Fibroblast of skin of scalp (primary cell): ENCODE results near the gene HDAC4.
"Not testable (repeated sequence)": the region's sequence is repeated elsewhere in the genome, so short reads cannot be mapped to it uniquely, and the experiment has no call there.

Experiments used
- DNase-seq: peaks from one replicate; pipeline ENCODE4 v3.0.0-alpha.2; 2013

Gene HDAC4

DNA sequence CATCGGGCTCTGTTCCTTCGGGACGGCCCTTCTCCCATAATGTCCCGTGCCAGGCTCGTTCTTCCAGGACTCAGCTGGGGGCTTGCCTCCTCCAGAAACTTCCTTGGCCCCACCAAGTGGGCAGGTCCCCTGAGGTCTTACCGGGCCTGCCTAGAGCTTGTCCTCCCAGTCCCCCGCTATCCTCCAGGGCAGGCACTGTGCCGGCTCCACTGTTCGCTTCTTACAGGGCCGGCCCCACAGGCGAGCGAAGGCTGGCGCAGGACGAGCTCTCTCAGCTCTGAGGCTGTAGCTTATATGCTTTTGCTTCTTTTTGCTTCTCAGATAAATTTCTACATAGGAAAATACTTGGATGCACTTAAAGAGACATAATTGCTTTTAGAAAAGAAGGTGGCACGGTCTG, 323.6 kb downstream of the HDAC4 start:
- no peak for DNase-seq

- DNase-seq = peak; percentile 20
Observed at GRCh38 chr2:239075918-239076758, 324.7 kb downstream of the HDAC4 start.

GRCh38 chr2:239073745-239074530, 326.9 kb downstream of the HDAC4 start:
- DNase-seq = no peak

- DNase-seq = no peak
Observed at GRCh38 chr2:239073270-239073669, 327.6 kb downstream of the HDAC4 start.

DNA sequence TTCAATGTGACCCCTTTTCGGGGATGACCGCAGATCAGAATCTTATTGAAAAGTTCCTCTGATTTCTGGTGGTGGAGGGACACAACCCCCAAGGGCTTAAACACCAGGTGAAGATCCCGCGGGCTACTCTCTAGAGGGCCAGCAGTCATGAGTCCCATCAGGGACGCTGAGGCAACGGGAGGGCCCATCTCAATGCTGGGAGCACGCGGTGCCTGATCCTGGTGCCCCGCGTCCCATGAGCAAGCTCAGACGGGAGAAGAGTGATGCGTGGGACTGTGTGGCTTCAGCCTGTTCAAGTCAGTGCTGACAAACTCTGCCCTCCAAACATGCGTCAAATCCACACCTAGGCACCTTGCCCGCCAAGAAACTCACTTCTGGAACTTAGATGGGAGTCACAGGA, 328.0 kb downstream of the HDAC4 start:
- DNase-seq = no peak

DNA sequence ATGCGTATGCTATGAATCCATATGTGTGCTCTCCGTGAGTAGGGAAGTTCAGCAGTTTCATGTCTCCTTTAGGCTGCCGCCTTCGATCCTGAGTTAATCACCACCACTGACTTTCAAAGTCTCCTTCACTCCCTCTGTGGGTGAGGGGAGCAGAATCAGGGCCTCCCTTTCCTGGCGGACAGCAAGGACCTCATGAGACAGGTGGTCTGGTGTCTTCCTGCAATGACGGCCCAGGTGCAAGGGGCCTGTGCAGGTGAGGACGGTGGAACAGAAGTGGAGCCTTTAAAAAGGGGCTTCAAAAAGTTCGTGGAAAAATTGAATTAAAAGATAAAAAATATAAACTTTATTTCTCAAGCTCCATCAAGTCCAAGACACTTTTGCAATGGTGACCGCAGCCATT, 330.4 kb downstream of the HDAC4 start:
- DNase-seq = no peak

DNA sequence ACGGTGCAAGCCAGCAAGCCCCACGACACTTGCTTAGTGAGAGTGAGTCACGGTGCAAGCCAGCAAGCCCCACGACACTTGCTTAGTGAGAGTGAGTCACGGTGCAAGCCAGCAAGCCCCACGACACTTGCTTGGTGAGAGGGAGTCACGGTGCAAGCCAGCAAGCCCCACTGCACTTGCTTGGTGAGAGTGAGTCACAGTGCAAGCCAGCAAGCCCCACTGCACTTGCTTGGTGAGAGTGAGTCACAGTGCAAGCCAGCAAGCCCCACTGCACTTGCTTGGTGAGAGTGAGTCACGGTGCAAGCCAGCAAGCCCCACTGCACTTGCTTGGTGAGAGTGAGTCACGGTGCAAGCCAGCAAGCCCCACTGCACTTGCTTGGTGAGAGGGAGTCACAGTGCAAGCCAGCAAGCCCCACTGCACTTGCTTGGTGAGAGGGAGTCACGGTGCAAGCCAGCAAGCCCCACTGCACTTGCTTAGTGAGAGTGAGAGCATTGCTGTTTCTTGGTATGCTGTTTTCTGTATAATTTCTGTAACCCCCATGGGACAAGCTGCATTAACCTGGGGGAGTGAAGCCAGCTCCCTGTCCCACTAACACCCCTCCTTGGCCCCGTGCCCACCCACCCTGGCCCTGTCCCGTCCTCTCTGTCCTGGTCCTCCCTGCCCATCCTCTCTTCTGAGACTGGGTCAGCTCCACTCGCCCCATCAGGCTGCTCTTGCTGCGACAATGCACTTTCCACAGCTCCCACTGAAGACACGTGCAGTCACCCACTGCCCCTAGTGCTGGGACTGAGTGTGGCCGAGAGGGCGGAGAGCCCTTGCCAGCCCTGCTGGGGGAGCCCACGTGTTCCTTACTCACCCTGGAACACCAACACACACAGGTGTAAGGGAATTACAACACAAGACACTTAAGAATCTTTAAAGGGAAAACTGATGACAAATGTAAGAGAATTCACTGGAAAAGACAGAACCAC, 331.2 kb downstream of the HDAC4 start:
- not testable (repeated sequence) for DNase-seq

DNA sequence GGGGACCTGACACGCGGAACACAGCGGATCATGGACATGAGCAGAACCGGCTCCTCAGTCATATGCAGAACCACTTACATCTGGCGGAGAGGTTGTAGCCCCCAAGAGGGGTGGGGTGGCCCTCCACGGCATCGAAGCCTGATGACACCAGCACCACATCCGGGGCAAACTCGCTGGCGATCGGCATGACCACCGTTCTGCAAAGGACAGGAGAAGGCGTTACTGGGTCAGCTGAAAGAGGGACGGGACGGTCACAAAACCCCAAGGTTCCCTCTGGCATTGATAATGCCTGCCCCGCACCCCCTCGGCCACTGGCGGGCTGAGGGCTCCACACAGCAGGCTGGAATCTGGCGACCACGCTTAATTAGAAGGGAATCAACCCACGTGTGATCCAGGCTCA, 332.4 kb downstream of the HDAC4 start:
- DNase-seq = no peak

GRCh38 chr2:239067196-239067865, 333.5 kb downstream of the HDAC4 start:
- no peak for DNase-seq

DNA sequence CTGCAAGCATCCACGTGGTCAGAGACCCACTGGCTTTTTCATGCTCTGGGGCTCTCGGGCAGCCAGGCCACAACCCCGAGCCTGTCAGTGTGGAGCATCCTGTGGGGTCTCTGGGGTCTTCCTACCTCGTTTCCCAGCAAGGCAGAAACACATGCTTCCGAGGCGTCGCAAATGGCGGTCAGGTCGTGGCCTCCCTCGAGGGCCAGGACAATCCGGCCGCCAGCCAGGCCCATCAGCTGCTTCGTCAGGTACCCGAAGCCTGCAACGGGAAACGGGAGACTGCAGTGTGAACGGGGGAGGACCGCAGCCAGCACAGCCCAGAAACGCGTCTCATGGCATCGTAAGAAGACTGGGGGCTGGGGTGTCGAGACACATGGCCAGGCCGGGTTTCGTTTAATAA, 334.2 kb downstream of the HDAC4 start:
- no peak for DNase-seq

DNA sequence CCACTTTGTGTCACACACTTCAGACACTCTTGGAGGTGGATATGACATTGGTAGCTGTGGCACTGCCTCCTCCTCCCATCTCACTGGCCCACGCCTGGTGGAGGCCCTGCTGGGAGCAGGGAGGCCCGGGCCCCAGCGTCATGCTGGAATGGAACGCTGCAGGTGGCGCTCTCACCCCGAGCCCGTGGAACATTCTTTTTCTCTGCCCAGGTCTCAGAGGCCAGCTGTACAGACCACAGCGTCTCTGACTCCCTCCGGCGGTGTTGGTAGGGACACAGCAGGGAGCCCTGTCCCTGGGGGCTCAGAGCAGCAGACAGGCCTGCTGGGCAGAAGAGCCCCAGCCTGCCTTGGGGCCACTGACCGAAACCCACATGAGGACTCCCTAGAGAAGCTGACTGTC, 334.9 kb downstream of the HDAC4 start:
- DNase-seq = no peak

- no peak for DNase-seq
Observed at GRCh38 chr2:239065537-239065936, 335.3 kb downstream of the HDAC4 start.

DNA sequence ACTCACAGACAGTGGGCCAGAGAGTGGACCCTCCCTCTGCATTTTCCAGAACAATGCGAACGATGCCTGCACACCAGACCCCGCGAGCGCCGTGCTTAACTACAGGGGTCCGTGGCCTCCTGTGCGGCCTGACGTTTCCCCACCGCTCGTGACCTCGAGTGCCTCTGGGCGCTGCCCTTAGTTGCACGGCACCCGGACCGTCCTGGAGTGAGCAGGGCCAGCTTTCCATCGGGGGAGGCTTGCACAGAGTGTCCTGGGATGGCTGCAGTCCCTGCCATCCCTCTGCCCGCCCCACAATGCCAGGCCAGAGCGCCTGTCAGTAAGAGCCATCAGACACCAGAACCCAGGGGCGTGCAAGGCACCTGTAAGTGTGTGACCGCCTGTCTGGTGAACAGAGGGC, 335.9 kb downstream of the HDAC4 start:
- DNase-seq = no peak

- DNase-seq = no peak
Observed at GRCh38 chr2:239064253-239064652, 336.6 kb downstream of the HDAC4 start.

- no peak for DNase-seq
Observed at GRCh38 chr2:239062743-239063142, 338.1 kb downstream of the HDAC4 start.

- DNase-seq = no peak
Observed at GRCh38 chr2:239061824-239062570, 338.8 kb downstream of the HDAC4 start.

GRCh38 chr2:239061121-239061666, 339.6 kb downstream of the HDAC4 start:
- DNase-seq = no peak

- no peak for DNase-seq
Observed at GRCh38 chr2:239060676-239061075, 340.1 kb downstream of the HDAC4 start.

DNA sequence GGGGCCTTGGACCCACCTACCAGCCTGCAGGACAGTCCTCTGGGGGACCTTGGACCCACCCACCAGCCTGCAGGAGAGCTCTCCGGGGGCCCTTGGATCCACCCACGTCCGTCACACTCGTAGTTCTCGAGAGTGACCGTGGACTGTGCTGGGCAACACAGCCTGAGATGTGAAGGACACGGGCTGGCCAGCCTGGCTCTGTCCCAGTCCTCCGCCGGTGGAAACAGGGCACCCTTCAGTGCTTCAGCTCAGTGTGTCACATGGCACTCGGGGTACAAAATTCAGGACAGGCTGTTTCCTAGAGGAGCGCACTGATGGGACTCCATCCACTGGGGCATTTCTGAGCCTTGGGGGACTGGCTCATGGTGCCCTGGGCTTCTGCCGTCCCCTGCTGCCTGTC, 341.0 kb downstream of the HDAC4 start:
- DNase-seq = no peak

DNA sequence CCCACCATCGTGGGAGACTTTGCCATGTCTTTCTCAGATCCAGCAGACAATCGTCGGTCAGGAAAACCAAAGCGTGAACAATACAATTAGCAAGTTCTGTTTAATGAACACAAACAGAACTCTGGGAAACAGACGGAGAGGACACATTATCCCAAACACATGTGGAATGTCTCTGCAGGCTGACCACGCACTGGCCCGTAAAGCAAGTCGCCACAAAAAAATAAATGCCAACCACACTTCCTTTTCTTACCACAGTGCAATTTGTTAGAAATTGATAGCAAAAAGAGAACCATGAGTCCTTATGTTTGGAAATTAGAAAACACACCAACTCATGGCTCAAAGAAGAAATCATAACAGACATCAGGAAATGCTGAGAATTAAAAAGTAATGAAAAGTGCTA, 342.1 kb downstream of the HDAC4 start:
- DNase-seq = no peak

DNA sequence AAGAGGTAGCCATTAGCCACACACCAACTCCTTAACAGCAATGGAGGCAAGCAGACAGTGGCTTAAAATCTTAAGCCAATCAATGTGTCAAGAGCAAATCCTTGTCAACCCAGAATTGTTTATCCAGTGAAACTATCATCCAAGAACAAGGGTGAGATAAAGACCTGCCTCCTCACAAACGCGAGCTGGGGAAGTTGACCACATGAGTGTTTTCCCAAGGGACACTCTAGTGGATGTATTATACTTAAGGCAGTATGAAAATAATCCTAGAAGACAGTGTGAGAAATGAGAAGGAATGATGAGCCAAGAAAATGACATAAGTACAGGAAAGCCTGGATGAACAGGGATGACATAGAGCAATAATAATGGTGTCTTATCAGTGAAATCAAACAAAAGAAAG, 343.3 kb downstream of the HDAC4 start:
- peak; percentile 51 for DNase-seq
